ENCODE data around the gene SLC22A12.

Gene SLC22A12

DNA sequence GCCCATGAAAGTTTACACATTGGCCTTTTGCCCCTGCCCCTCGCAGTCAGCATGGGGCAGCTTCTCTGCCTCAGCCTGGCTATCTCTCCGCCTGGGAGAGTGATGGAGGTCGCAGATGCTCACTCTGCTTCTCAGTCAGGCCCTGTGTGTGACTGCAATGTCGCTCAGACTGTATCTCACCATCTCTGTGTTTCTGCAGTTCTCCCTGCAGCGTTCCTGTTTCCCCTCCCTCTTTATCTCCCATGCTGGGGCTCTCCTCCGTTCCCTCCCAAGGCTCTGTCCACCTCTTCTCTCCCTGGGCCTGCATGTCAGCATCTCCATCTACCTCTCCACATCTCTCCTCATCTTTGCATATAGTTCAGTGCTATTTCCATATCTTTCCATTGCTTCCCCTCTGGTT is 38.1 kb downstream of the SLC22A12 start:
- in situ Hi-C loops (cut with MboI; ENCODE audit: low pct_unique_long_range_greater_than_20kb, low sequenced_read_pairs, unreplicated experiment): no loop called here
- TF ChIP-seq, protein P1, sequence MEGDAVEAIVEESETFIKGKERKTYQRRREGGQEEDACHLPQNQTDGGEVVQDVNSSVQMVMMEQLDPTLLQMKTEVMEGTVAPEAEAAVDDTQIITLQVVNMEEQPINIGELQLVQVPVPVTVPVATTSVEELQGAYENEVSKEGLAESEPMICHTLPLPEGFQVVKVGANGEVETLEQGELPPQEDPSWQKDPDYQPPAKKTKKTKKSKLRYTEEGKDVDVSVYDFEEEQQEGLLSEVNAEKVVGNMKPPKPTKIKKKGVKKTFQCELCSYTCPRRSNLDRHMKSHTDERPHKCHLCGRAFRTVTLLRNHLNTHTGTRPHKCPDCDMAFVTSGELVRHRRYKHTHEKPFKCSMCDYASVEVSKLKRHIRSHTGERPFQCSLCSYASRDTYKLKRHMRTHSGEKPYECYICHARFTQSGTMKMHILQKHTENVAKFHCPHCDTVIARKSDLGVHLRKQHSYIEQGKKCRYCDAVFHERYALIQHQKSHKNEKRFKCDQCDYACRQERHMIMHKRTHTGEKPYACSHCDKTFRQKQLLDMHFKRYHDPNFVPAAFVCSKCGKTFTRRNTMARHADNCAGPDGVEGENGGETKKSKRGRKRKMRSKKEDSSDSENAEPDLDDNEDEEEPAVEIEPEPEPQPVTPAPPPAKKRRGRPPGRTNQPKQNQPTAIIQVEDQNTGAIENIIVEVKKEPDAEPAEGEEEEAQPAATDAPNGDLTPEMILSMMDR (IDR thresholded peaks at IDR 0.05; ENCODE audit: extremely low read depth, insufficient read depth, missing control alignments): no peak
- no peak for DNase-seq (ENCODE audit: low spot score)

DNA sequence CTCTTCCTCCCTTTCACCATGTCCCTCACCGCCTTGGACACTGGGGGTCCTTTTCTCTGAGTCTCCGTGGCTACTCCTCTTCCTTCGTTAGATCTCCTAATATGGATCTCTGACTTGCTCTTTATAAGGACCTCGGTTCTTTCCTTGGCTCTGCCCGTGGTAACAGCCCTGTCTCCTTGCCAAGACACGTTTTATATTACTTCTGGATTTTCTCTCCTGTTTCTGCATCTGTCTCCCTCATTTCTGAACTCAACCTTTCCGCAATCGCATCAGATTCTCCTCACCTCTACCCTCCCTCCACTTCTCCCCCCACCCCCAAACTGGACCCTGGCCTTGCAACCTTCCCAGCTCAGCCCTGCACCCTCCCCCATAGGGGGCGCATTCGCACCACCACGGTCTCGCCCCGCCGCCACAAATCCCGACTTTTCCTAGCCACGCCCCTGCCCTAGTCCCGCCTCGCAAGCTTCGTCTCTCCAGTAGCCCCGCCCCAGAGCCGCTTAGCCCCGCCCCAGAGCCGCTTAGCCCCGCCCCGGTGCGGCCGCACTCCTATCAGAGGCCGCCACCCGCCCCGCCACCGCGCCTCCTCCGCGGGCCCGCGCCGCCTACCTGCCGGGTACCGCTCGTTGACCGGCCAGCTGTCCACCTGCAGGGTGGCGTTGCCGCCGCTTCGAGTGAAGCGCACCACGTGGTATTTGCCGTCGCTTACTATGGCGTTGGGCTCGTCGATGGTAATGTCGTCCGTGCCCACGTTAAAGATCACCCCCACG is 39.0 kb downstream of the SLC22A12 start:
- DNase-seq (ENCODE audit: low spot score): no peak
- TF ChIP-seq, protein P1 (IDR thresholded peaks at IDR 0.05; ENCODE audit: extremely low read depth, insufficient read depth, missing control alignments): no peak
- in situ Hi-C loops (cut with MboI; ENCODE audit: low pct_unique_long_range_greater_than_20kb, low sequenced_read_pairs, unreplicated experiment): no loop called here

DNA sequence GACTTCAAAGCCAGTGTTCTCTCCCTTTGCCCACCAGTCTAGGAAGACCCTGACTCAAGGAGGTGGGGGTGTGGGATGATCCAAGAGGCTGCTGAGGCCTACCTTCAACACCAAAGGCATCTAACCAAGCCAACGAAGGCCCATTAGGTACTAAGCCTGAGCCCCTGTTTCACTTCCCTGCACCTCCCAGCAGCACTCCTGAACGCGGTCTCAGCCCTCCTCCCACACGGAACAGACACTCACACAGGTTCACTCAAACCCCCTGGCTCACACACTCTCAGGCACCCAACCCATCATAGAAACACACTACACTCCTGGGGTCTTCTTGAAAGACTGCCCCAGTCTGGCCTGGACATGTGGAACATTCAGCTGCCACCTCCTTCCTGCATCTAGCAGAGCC is 40.7 kb downstream of the SLC22A12 start:
- TF ChIP-seq, protein P1 (IDR thresholded peaks at IDR 0.05; ENCODE audit: extremely low read depth, insufficient read depth, missing control alignments): no peak
- no peak for DNase-seq (ENCODE audit: low spot score)
- in situ Hi-C loops (cut with MboI; ENCODE audit: low pct_unique_long_range_greater_than_20kb, low sequenced_read_pairs, unreplicated experiment): no loop called here

DNA sequence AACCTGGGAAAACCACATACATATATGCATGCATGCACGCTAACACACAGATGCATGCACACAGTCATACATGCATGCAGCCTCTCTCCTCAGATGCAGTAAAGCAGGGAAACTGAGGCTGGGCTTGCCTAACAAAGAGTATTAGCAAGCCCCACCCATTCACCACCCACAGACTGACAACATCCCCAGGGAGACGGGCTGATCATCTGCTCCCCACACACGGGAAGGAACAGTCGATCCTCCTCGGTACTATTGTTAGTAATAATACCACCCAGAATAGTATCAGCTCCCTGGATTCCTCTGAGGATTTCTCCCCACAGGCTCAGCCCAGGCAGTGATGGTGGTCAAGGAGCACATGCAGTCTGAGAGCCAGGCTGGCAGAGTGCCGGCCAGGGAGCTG is 41.2 kb downstream of the SLC22A12 start:
- in situ Hi-C loops (cut with MboI; ENCODE audit: low pct_unique_long_range_greater_than_20kb, low sequenced_read_pairs, unreplicated experiment): no loop called here
- TF ChIP-seq, protein P1 (IDR thresholded peaks at IDR 0.05; ENCODE audit: extremely low read depth, insufficient read depth, missing control alignments): no peak
- no peak for DNase-seq (ENCODE audit: low spot score)

DNA sequence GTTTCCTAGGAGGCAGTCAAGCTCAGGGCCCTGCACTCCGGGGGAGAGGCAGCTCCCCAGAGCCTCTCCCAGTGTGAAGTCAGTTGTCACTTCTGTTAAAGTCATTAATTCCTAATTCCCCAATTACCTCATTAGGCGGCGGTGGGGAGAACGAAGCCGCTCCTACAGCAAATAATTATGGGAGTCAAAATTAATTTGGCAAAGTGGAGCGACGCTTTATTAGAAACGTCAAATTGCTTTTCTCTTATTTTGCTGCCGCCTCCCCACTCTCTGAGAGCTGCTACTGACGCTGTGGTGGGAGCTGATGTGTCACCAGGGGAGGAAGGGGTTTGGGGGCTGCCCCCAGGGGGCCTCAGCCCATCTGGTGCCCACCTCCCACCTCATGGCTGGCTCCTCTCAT is 41.6 kb downstream of the SLC22A12 start:
- in situ Hi-C loops (cut with MboI; ENCODE audit: low pct_unique_long_range_greater_than_20kb, low sequenced_read_pairs, unreplicated experiment): no loop called here
- TF ChIP-seq, protein P1 (IDR thresholded peaks at IDR 0.05; ENCODE audit: extremely low read depth, insufficient read depth, missing control alignments): no peak
- DNase-seq (ENCODE audit: low spot score): no peak

DNA sequence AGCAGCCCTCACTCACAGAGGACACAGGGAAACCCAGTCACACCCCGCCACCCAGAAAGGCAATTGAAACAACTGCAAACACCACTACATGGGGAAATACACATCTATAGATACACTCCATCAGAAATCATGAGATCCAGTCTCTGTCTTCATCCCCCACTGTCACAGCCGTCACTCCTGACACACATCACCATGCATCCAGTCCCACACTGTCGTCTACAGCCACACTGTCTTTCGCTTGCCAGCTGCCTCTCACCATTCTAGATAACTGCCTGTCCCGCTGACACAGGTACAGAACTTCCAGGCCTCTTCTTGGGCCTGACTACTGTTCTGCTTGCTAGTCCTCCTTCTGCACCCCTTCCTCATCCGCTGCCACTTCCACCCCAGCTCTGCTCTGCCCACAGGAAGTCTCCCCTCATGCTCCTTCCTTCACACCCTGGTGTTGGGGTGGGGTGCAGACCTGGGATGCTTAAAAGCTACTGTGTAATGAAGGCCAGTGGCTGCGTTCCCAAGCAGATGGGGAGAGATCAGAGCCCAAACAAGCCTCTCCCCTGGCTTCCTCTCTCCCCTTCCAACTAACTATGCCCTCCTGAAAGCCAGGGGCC is 42.6 kb downstream of the SLC22A12 start:
- no peak for DNase-seq (ENCODE audit: low spot score)
- TF ChIP-seq, protein P1 (IDR thresholded peaks at IDR 0.05; ENCODE audit: extremely low read depth, insufficient read depth, missing control alignments): no peak
- in situ Hi-C loops (cut with MboI; ENCODE audit: low pct_unique_long_range_greater_than_20kb, low sequenced_read_pairs, unreplicated experiment): no loop called here

Measured in GM13977 (cell line).